GM19467 (cell line): Measurements from ENCODE around the gene PDE4B.

Source experiments
- ATAC-seq: cut with Tn5 transposase; IDR thresholded peaks from one replicate; pipeline ENCODE4 v1.9.1; 2021; ENCODE audit warnings: mild to moderate bottlenecking, moderate library complexity; ENCODE audit not compliant: unreplicated experiment

PDE4B gene

GRCh38 chr1:66371233-66372005 is 578.7 kb downstream of the PDE4B start:
- ATAC-seq: no peak

- ATAC-seq: no peak
Measured at GRCh38 chr1:66372522-66373101, 579.9 kb downstream of the PDE4B start.

- ATAC-seq: no peak
Measured at GRCh38 chr1:66373157-66373591, 580.5 kb downstream of the PDE4B start.

GRCh38 chr1:66374148-66374547 is 581.5 kb downstream of the PDE4B start:
- ATAC-seq: peak; percentile 32

- peak; percentile 50 for ATAC-seq
Measured at GRCh38 chr1:66374561-66375111, 581.9 kb downstream of the PDE4B start.

GRCh38 chr1:66375125-66375524 is 582.4 kb downstream of the PDE4B start:
- ATAC-seq: no peak

GRCh38 chr1:66380452-66381212 is 587.9 kb downstream of the PDE4B start:
- ATAC-seq: peak; percentile 97

- no peak for ATAC-seq
Measured at GRCh38 chr1:66381621-66382275, 589.1 kb downstream of the PDE4B start.

- no peak for ATAC-seq
Measured at GRCh38 chr1:66383168-66383567, 590.5 kb downstream of the PDE4B start.

GRCh38 chr1:66383611-66384010 is 590.9 kb downstream of the PDE4B start:
- no peak for ATAC-seq

- ATAC-seq: no peak
Measured at GRCh38 chr1:66384258-66384921, 591.7 kb downstream of the PDE4B start.

GRCh38 chr1:66386712-66387111 is 594.0 kb downstream of the PDE4B start:
- no peak for ATAC-seq

GRCh38 chr1:66388913-66389312 is 596.2 kb downstream of the PDE4B start:
- no peak for ATAC-seq

GRCh38 chr1:66393586-66394287 is 601.0 kb downstream of the PDE4B start:
- ATAC-seq: no peak

- no peak for ATAC-seq
Measured at GRCh38 chr1:66394603-66395002, 601.9 kb downstream of the PDE4B start.

- ATAC-seq: no peak
Measured at GRCh38 chr1:66395202-66396061, 602.7 kb downstream of the PDE4B start.

GRCh38 chr1:66396212-66396890 is 603.7 kb downstream of the PDE4B start:
- peak; percentile 41 for ATAC-seq

- ATAC-seq: peak; percentile 31
Measured at GRCh38 chr1:66397192-66397591, 604.5 kb downstream of the PDE4B start.
